Measurements from ENCODE around the gene JAKMIP1.

GRCh38 chr4:6150046-6150735, 50.2 kb downstream of the JAKMIP1 start:
- TF ChIP-seq POLR2A (IDR thresholded peaks at IDR 0.05): no peak
- TF ChIP-seq CTCF (IDR thresholded peaks at IDR 0.05): no peak
- TF ChIP-seq POLR2AphosphoS5 (IDR thresholded peaks at IDR 0.05): no peak

All from breast epithelium (tissue), 3 donors.